Small intestine (tissue), 7 donors: ENCODE measurements around the gene BAZ2B. TPM values are rescaled to one million over a fixed set of nuclear protein-coding genes. Genes with fewer than 3 reads are reported as not detected.

Experiments
- DNase-seq, 2 donors: peaks; one replicate each; pipeline versions ENCODE4 v3.0.0 to v3.0.0-alpha.2; 2013
- FAIRE-seq: peaks from 2 replicates; lab custom pipeline; 2012; peaks lifted over from hg19 to GRCh38; lab: Jason Lieb, UNC
- H3K27ac ChIP-seq, 3 donors: one replicate each; pipeline ENCODE4 v1.5.1; 2013; ENCODE audit warnings: low read length in 2 of 3, mild to moderate bottlenecking in 2 of 3, control low read depth in 1 of 3, inconsistent platforms in 1 of 3, low read depth in 1 of 3, moderate library complexity in 1 of 3
- H3K27me3 ChIP-seq, 3 donors: one replicate each; pipeline ENCODE4 v1.6.1; 2013; ENCODE audit warnings: low read length in 3 of 3, inconsistent platforms in 1 of 3; ENCODE audit not compliant: control insufficient read depth in 3 of 3, insufficient read depth in 3 of 3
- H3K36me3 ChIP-seq, 3 donors: one replicate each; pipeline ENCODE4 v1.6.1; 2013; ENCODE audit warnings: low read length in 3 of 3, inconsistent platforms in 1 of 3, low read depth in 1 of 3, mild to moderate bottlenecking in 1 of 3, moderate library complexity in 1 of 3; ENCODE audit not compliant: control insufficient read depth in 3 of 3, insufficient read depth in 2 of 3
- H3K4me1 ChIP-seq, 3 donors: one replicate each; pipeline ENCODE4 v1.6.1; 2013; ENCODE audit warnings: low read length in 2 of 3, inconsistent platforms in 1 of 3, low read depth in 1 of 3, mild to moderate bottlenecking in 1 of 3, moderate library complexity in 1 of 3; ENCODE audit not compliant: control insufficient read depth in 3 of 3, insufficient read depth in 2 of 3
- H3K4me3 ChIP-seq, 3 donors: one replicate each; pipeline ENCODE4 v1.5.1; 2013; ENCODE audit warnings: low read length in 3 of 3, control low read depth in 1 of 3, inconsistent platforms in 1 of 3, low read depth in 1 of 3, mild to moderate bottlenecking in 1 of 3, moderate library complexity in 1 of 3
- H3K9me3 ChIP-seq, 2 donors: one replicate each; pipeline ENCODE4 v1.6.1; 2013; ENCODE audit warnings: low read depth in 1 of 2, low read length in 1 of 2; ENCODE audit not compliant: control insufficient read depth in 2 of 2, insufficient read depth in 1 of 2
- WGBS, 3 donors: extraction: QIAGEN DNeasy Blood & Tissue Kit; methylation state at CpG; one replicate each; pipeline ENCODE4 v1.1.7; 2013; 5-methylcytosine and 5-hydroxymethylcytosine counted together
- polyA plus RNA-seq, 4 donors: library from polyadenylated mRNA; stranded (reverse) in 3 of 4; unstranded in 1 of 4; fragments of 200-250 nt in 3 of 4; fragments of 120-200 nt in 1 of 4; gene quantifications; one replicate each; pipeline versions ENCODE4 v1.2.1 to v1.2.3, GENCODE V29; 2013
- donor health status: healthy with polysubstance abuse.
- donor health status: control.
- donor health status: control.
- donor health status: Bipolar disorder and iron deficiency.
- donor health status: healthy.

BAZ2B gene
- polyA plus RNA-seq, 4 donors, result 12.2 to 53.2 (median 16.0) TPM

GRCh38 chr2:159513745-159514144 lies 102.6 kb downstream of the BAZ2B start:
- no peak overlapping the region for H3K4me3 ChIP-seq
- no peaks in the 10 kb centered on the region for H3K9me3 ChIP-seq
- H3K36me3 ChIP-seq, result no peaks in the 10 kb centered on the region
- peaks cover 3 to 5% (median 4%) of the 10 kb centered on the region in 3 donors for H3K4me1 ChIP-seq
- DNase-seq (no peak), FAIRE-seq (no peak)
- WGBS, 3 donors, result 88 to 93% (median 92%) methylated on average over 1 of the region's 1 CpG
- H3K27ac ChIP-seq, result no peak overlapping the region
- H3K27me3 ChIP-seq, result no peaks in the 10 kb centered on the region

DNA sequence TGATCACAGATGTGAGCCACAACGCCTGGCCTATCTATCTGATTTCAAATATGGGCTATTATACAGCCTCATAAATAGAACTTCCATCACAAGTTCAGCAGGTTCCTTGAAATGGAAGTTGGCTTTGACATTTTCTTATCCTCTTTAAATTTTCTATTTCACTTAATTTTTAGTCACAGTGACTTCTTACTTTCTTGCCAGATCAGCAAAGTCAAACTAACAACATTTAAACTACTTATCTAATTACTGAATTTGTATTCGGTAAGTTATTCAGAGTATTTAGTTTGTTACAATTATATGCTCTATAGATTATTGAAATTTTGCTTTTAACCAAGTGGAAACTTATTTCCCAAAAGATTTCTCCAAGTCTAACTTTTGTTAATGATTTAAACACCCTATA lies 108.2 kb downstream of the BAZ2B start:
- H3K36me3 ChIP-seq, result no peaks in the 10 kb centered on the region
- no peak overlapping the region for H3K27ac ChIP-seq
- WGBS, 3 donors, result 78 to 93% (median 88%) methylated on average over 2 of the region's 2 CpGs
- H3K27me3 ChIP-seq, result no peaks in the 10 kb centered on the region
- DNase-seq, result no peak
- no peak overlapping the region for H3K4me3 ChIP-seq
- no peaks in the 10 kb centered on the region for H3K9me3 ChIP-seq
- peak; percentile 5 for FAIRE-seq
- H3K4me1 ChIP-seq, result peaks cover 2 to 18% (median 3%) of the 10 kb centered on the region in 3 donors

- Histone ChIP-seq H3K4me1 (peaks cover 2 to 14% (median 3%) of the 10 kb centered on the region in 3 donors), H3K4me3 (peak overlapping the region in 1 of 3 donors; percentile 17), H3K36me3 (peaks cover 0 to 3% (median 0%) of the 10 kb centered on the region in 3 donors), H3K9me3 (peaks cover 0 to 3% of the 10 kb centered on the region in 2 donors), H3K27ac (peak overlapping the region in 1 of 3 donors; percentile 73), H3K27me3 (no peaks in the 10 kb centered on the region)
- peak; percentile 76 for FAIRE-seq
- peak; percentile 73 to 88 for DNase-seq
- 27 to 47% (median 35%) methylated on average over 2 of the region's 2 CpGs for WGBS, 3 donors
Observed at GRCh38 chr2:159506764-159507440, 109.4 kb downstream of the BAZ2B start.

- peak overlapping the region in 1 of 3 donors; percentile 17 for H3K4me3 ChIP-seq
- H3K9me3 ChIP-seq, result peaks cover 0 to 4% of the 10 kb centered on the region in 2 donors
- DNase-seq (peak; percentile 20 to 56), FAIRE-seq (no peak)
- H3K27ac ChIP-seq, result peak overlapping the region in 2 of 3 donors; percentile 71 to 73
- peaks cover 2 to 14% (median 3%) of the 10 kb centered on the region in 3 donors for H3K4me1 ChIP-seq
- H3K36me3 ChIP-seq, result peaks cover 0 to 4% (median 0%) of the 10 kb centered on the region in 3 donors
- 72 to 90% (median 74%) methylated on average over 3 of the region's 3 CpGs for WGBS, 3 donors
- no peaks in the 10 kb centered on the region for H3K27me3 ChIP-seq
Observed at GRCh38 chr2:159506202-159506601, 110.1 kb downstream of the BAZ2B start.

DNA sequence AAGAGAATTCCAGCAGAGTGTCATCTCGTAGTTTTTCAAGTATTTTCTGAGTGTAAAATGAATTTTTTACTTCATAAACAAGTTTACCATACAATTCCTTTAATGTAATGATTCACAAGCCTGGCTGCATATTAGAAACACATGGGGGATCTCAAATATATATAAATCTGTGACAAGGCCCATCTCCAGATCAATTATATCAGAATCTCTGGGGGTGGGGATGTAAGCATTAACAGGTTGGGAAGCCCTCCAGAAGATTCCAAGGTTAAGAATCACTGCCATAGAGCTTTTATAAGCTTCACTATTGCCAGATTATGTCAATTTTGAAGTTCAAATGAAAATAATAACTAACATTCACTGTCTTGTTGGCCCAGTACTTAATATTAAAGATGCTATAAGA lies 111.2 kb downstream of the BAZ2B start:
- WGBS, 3 donors, result 84 to 100% (median 91%) methylated on average over 1 of the region's 1 CpG
- peak overlapping the region in 1 of 3 donors; percentile 31 for H3K27ac ChIP-seq
- no peak overlapping the region for H3K4me3 ChIP-seq
- FAIRE-seq (no peak), DNase-seq (no peak)
- peaks cover 0 to 11% of the 10 kb centered on the region in 2 donors for H3K9me3 ChIP-seq
- H3K27me3 ChIP-seq, result no peaks in the 10 kb centered on the region
- H3K4me1 ChIP-seq, result peaks cover 2 to 14% (median 3%) of the 10 kb centered on the region in 3 donors
- peaks cover 0 to 5% (median 0%) of the 10 kb centered on the region in 3 donors for H3K36me3 ChIP-seq

- peaks cover 0 to 5% (median 0%) of the 10 kb centered on the region in 3 donors for H3K36me3 ChIP-seq
- 96 to 100% (median 98%) methylated on average over 1 of the region's 1 CpG for WGBS, 3 donors
- FAIRE-seq, result no peak
- peaks cover 0 to 14% of the 10 kb centered on the region in 2 donors for H3K9me3 ChIP-seq
- H3K27ac ChIP-seq, result no peak overlapping the region
- H3K4me3 ChIP-seq, result no peak overlapping the region
- peaks cover 2 to 10% (median 3%) of the 10 kb centered on the region in 3 donors for H3K4me1 ChIP-seq
- H3K27me3 ChIP-seq, result no peaks in the 10 kb centered on the region
- no peak for DNase-seq
Observed at GRCh38 chr2:159501743-159502142, 114.6 kb downstream of the BAZ2B start.

DNA sequence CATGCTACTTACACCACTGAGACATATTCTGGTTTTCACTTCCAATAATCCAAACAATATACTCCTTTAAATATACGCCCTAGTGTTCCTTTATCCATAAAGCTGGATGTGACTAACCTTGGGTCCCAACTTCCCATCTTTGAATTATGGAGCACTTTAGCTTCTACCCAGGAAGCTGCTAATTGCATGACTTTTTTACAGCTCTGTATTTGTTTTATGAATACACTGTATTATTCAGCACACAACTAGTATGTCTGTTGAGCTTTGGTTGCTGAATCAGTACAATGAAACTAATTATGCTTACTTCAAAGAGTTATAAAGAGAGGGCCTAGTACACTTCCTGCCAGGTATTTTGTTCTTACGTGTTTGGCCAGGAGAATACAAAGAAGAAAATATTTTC lies 118.5 kb downstream of the BAZ2B start:
- peak overlapping the region in 2 of 3 donors; percentile 32 to 60 for H3K27ac ChIP-seq

DNA sequence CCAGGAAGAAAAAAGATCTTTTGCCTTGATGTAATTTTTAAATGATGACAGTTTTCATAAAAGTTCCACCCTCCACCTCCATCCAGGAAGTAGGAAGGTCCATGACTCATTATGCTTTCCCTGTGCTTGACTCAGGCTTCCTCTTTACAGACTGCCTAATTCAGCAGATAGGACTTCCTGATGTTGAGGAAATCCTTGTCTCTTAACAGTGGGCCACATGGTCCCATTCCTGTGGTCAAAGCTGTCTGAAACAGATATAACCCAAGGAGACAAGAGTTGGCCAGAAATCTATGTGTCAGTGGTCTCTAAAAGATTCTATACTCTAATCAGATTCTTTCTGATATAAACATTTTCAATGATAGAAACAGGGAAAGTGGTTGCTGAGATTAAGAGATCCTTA lies 119.1 kb downstream of the BAZ2B start:
- no peak for FAIRE-seq
- Histone ChIP-seq H3K4me1 (no peaks in the 10 kb centered on the region), H3K27me3 (no peaks in the 10 kb centered on the region), H3K27ac (peak overlapping the region in 2 of 3 donors; percentile 11 to 60), H3K9me3 (peaks cover 0 to 12% of the 10 kb centered on the region in 2 donors), H3K4me3 (no peak overlapping the region), H3K36me3 (peaks cover 0 to 8% (median 0%) of the 10 kb centered on the region in 3 donors)
- peak in 1 of 2 donors; percentile 61 for DNase-seq

More for the DNA sequence above, 118.5 kb downstream of the BAZ2B start:
- Histone ChIP-seq H3K36me3 (peaks cover 0 to 10% (median 0%) of the 10 kb centered on the region in 3 donors), H3K9me3 (peaks cover 0 to 14% of the 10 kb centered on the region in 2 donors), H3K27me3 (no peaks in the 10 kb centered on the region), H3K4me3 (no peak overlapping the region), H3K4me1 (no peaks in the 10 kb centered on the region)
- peak in 1 of 2 donors; percentile 18 for DNase-seq
- WGBS, 3 donors, result 66 to 81% (median 67%) methylated on average over 2 of the region's 2 CpGs
- FAIRE-seq, result no peak
